Measurements from ENCODE around the gene CALY.

DNA sequence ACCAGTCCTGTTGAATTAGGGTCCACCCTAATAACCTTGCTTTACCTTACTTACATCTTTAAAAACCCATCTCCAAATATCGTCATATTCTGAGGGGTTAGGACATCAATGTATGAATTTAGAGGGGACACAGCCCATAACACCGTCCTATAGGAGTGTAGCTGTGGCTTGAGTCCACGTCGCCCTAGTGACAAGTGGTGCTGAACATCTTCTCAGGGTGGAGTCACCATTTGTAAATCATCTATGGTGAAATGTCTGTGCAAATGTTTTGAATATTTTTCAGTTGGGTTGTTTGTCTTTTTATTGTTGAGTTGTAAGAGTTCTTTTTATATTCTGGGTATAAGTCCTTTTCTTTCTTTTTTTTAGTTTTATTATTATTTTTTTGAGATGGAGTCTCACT is 5.3 kb upstream of the CALY start:
- TF ChIP-seq, protein P1, sequence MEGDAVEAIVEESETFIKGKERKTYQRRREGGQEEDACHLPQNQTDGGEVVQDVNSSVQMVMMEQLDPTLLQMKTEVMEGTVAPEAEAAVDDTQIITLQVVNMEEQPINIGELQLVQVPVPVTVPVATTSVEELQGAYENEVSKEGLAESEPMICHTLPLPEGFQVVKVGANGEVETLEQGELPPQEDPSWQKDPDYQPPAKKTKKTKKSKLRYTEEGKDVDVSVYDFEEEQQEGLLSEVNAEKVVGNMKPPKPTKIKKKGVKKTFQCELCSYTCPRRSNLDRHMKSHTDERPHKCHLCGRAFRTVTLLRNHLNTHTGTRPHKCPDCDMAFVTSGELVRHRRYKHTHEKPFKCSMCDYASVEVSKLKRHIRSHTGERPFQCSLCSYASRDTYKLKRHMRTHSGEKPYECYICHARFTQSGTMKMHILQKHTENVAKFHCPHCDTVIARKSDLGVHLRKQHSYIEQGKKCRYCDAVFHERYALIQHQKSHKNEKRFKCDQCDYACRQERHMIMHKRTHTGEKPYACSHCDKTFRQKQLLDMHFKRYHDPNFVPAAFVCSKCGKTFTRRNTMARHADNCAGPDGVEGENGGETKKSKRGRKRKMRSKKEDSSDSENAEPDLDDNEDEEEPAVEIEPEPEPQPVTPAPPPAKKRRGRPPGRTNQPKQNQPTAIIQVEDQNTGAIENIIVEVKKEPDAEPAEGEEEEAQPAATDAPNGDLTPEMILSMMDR (IDR thresholded peaks at IDR 0.05), result no peak
- TF ChIP-seq POLR2A (IDR thresholded peaks at IDR 0.05), result no peak
